ENCODE data around the gene NEK9. TPM values are rescaled to one million over a fixed set of nuclear protein-coding genes. Genes with fewer than 3 reads are reported as not detected.

Gene NEK9
- total RNA-seq, 1 donor from 2014 or later, result 97.7 TPM

DNA sequence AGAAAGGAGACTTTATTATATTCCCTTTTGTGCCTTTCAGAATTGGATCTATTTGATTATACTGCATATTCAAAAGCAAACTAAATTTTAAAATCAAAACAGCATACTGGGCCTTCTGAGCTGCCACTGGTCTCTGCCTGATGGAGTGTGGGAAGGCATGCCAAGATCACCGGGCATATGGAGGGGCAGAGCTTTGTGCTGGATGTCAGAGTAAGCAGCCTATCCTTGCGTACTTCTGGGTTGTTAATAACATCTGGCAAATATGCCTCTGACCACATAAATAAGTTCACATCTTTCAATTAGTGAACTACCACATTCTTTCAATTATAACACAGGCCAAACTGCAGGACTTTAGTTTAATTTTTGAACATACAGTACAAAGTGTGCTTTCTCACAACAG is 93.9 kb downstream of the NEK9 start:
- TF ChIP-seq, protein P1, sequence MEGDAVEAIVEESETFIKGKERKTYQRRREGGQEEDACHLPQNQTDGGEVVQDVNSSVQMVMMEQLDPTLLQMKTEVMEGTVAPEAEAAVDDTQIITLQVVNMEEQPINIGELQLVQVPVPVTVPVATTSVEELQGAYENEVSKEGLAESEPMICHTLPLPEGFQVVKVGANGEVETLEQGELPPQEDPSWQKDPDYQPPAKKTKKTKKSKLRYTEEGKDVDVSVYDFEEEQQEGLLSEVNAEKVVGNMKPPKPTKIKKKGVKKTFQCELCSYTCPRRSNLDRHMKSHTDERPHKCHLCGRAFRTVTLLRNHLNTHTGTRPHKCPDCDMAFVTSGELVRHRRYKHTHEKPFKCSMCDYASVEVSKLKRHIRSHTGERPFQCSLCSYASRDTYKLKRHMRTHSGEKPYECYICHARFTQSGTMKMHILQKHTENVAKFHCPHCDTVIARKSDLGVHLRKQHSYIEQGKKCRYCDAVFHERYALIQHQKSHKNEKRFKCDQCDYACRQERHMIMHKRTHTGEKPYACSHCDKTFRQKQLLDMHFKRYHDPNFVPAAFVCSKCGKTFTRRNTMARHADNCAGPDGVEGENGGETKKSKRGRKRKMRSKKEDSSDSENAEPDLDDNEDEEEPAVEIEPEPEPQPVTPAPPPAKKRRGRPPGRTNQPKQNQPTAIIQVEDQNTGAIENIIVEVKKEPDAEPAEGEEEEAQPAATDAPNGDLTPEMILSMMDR (IDR thresholded peaks at IDR 0.05), result no peak
- H3K27ac ChIP-seq, result no peak overlapping the region
- H3K4me3 ChIP-seq, result no peak overlapping the region
- intact Hi-C loops (cut with DNase I), result no loop called here
- ATAC-seq (no peak), DNase-seq (no peak)
- peaks cover 76% of the 10 kb centered on the region for H3K36me3 ChIP-seq
- no peaks in the 10 kb centered on the region for H3K9me3 ChIP-seq
- no peaks in the 10 kb centered on the region for H3K4me1 ChIP-seq
- no peaks in the 10 kb centered on the region for H3K27me3 ChIP-seq (ENCODE audit: low read depth)

DNA sequence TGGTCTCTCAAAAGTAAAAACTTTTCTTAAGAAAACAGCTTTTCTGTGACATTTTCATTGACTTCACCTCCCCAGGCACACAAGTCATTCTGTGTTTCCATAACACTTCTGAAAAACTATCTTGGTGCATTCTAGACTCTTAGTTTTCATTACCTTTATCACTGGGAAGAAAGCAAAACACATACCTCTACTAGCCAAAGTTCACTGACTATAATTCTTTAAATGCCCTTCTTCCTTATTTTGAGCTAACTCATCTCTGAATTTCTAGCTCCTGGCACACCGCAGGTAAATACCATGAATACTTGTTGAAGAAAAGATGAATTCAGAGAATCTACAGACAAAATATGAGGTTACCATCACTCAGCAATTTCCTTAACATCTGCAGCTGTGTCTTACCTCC is 96.7 kb downstream of the NEK9 start:
- no peaks in the 10 kb centered on the region for H3K9me3 ChIP-seq
- intact Hi-C loops (cut with DNase I), result no loop called here
- peaks cover 7% of the 10 kb centered on the region for H3K4me1 ChIP-seq
- peaks cover 68% of the 10 kb centered on the region for H3K36me3 ChIP-seq
- H3K4me3 ChIP-seq, result no peak overlapping the region
- no peaks in the 10 kb centered on the region for H3K27me3 ChIP-seq (ENCODE audit: low read depth)
- TF ChIP-seq, protein P1 (IDR thresholded peaks at IDR 0.05), result no peak
- ATAC-seq (no peak), DNase-seq (no peak)
- no peak overlapping the region for H3K27ac ChIP-seq

Other genes starting within 250 kb of the NEK9 start
- gene DLST, start 245.1 kb downstream of the NEK9 start, total RNA-seq, result 82.7 TPM
- gene RPS6KL1, start 203.8 kb downstream of the NEK9 start, total RNA-seq, result 2.0 TPM
- gene PGF, start 171.5 kb downstream of the NEK9 start, total RNA-seq, result 3.0 TPM
- gene EIF2B2, start 124.1 kb downstream of the NEK9 start, total RNA-seq, result 30.4 TPM
- 27.2 TPM for gene MLH3, start 75.6 kb downstream of the NEK9 start, total RNA-seq
- 19.7 TPM for gene ACYP1, start 63.0 kb downstream of the NEK9 start, total RNA-seq
- 4.7 TPM for gene ZC2HC1C, start 57.4 kb downstream of the NEK9 start, total RNA-seq
- gene TMED10, start 49.6 kb upstream of the NEK9 start, total RNA-seq, result 286 TPM
- 302 TPM for gene FOS, start 151.8 kb upstream of the NEK9 start, total RNA-seq